ENCODE measurements around the gene GRM2. TPM values are rescaled to one million over a fixed set of nuclear protein-coding genes. Genes with fewer than 3 reads are reported as not detected.

Gene GRM2
- total RNA-seq, 2 donors from 2014 or later = 0.16 to 0.19 TPM

GRCh38 chr3:51673181-51673801, 33.6 kb upstream of the GRM2 start:
- Histone ChIP-seq H3K4me1 (peaks cover 0 to 57% of the 10 kb centered on the region in 2 donors), H3K9me3 (no peaks in the 10 kb centered on the region), H3K27ac (no peak overlapping the region), H3K27me3 (no peaks in the 10 kb centered on the region), H3K36me3 (peaks cover 24% of the 10 kb centered on the region), H3K4me3 (no peak overlapping the region)
- no peak for DNase-seq (ENCODE audit: low spot score)
- TF ChIP-seq CTCF (IDR thresholded peaks at IDR 0.05) = no peak

GRCh38 chr3:51673802-51674654, 32.8 kb upstream of the GRM2 start:
- Histone ChIP-seq H3K4me1 (peaks cover 0 to 62% of the 10 kb centered on the region in 2 donors), H3K36me3 (peaks cover 24% of the 10 kb centered on the region), H3K27me3 (no peaks in the 10 kb centered on the region), H3K9me3 (no peaks in the 10 kb centered on the region), H3K27ac (no peak overlapping the region), H3K4me3 (no peak overlapping the region)
- no peak for DNase-seq (ENCODE audit: low spot score)
- TF ChIP-seq CTCF (IDR thresholded peaks at IDR 0.05) = no peak

GRCh38 chr3:51675201-51675611, 31.7 kb upstream of the GRM2 start:
- peaks cover 0 to 58% of the 10 kb centered on the region in 2 donors for H3K4me1 ChIP-seq
- TF ChIP-seq CTCF (IDR thresholded peaks at IDR 0.05) = no peak
- no peak for DNase-seq (ENCODE audit: low spot score)
- no peak overlapping the region for H3K4me3 ChIP-seq
- peaks cover 24% of the 10 kb centered on the region for H3K36me3 ChIP-seq
- H3K27ac ChIP-seq = no peak overlapping the region
- H3K9me3 ChIP-seq = no peaks in the 10 kb centered on the region
- no peaks in the 10 kb centered on the region for H3K27me3 ChIP-seq

GRCh38 chr3:51676102-51676640, 30.7 kb upstream of the GRM2 start:
- TF ChIP-seq CTCF (IDR thresholded peaks at IDR 0.05) = no peak
- Histone ChIP-seq H3K9me3 (no peaks in the 10 kb centered on the region), H3K4me3 (no peak overlapping the region), H3K36me3 (peaks cover 24% of the 10 kb centered on the region), H3K4me1 (peaks cover 0 to 61% of the 10 kb centered on the region in 2 donors), H3K27ac (no peak overlapping the region), H3K27me3 (no peaks in the 10 kb centered on the region)
- DNase-seq (ENCODE audit: low spot score) = no peak

GRCh38 chr3:51677358-51677757, 29.5 kb upstream of the GRM2 start:
- Histone ChIP-seq H3K9me3 (no peaks in the 10 kb centered on the region), H3K4me3 (no peak overlapping the region), H3K36me3 (peaks cover 24% of the 10 kb centered on the region), H3K27me3 (no peaks in the 10 kb centered on the region), H3K27ac (no peak overlapping the region), H3K4me1 (peaks cover 0 to 67% of the 10 kb centered on the region in 2 donors)
- no peak for TF ChIP-seq CTCF (IDR thresholded peaks at IDR 0.05)
- no peak for DNase-seq (ENCODE audit: low spot score)
